Astrocyte (in vitro differentiated cells and primary cell): ENCODE measurements around the gene USP48. TPM values are rescaled to one million over a fixed set of nuclear protein-coding genes. Genes with fewer than 3 reads are reported as not detected.

Source experiments
- DNase-seq: peaks from one replicate; pipeline ENCODE4 v3.0.0-alpha.2; 2010; ENCODE audit warnings: low read depth
- FAIRE-seq: peaks from 2 replicates; lab custom pipeline; 2011; peaks lifted over from hg19 to GRCh38; lab: Jason Lieb, UNC
- H2AFZ ChIP-seq: 2 replicates; pipeline ENCODE4 v1.6.0; 2012; ENCODE audit warnings: low read depth, low read length, inconsistent platforms
- H3K27ac ChIP-seq: 2 replicates; pipeline ENCODE4 v1.5.1; 2011; ENCODE audit warnings: low read depth, low read length, inconsistent platforms
- H3K27me3 ChIP-seq: 2 replicates; pipeline ENCODE4 v1.6.0; 2011; ENCODE audit warnings: low read length, inconsistent platforms; ENCODE audit not compliant: insufficient read depth
- H3K36me3 ChIP-seq: 2 replicates; pipeline ENCODE4 v1.5.1; 2011; ENCODE audit warnings: low read length, inconsistent platforms; ENCODE audit not compliant: insufficient read depth
- H3K4me1 ChIP-seq: 2 replicates; pipeline ENCODE4 v1.5.1; 2011; ENCODE audit warnings: low read length, inconsistent platforms; ENCODE audit not compliant: insufficient read depth
- H3K4me2 ChIP-seq: 2 replicates; pipeline ENCODE4 v1.6.0; 2012; ENCODE audit warnings: low read length, inconsistent platforms
- H3K4me3 ChIP-seq: 2 replicates; pipeline ENCODE4 v1.5.1; 2011; ENCODE audit warnings: low read depth, mild to moderate bottlenecking, low read length, inconsistent platforms; ENCODE audit not compliant: insufficient read depth
- H3K79me2 ChIP-seq: 2 replicates; pipeline ENCODE4 v1.6.0; 2012; ENCODE audit warnings: mild to moderate bottlenecking, low read length, inconsistent platforms; ENCODE audit not compliant: insufficient read depth
- H3K9ac ChIP-seq: 2 replicates; pipeline ENCODE4 v1.6.0; 2012; ENCODE audit warnings: mild to moderate bottlenecking, low read length, inconsistent platforms
- H3K9me3 ChIP-seq: 2 replicates; pipeline ENCODE4 v1.5.1; 2012; ENCODE audit warnings: low read depth, mild to moderate bottlenecking, low read length, inconsistent platforms; ENCODE audit not compliant: insufficient read depth
- H4K20me1 ChIP-seq: 2 replicates; pipeline ENCODE4 v1.6.0; 2012; ENCODE audit warnings: low read length, inconsistent platforms; ENCODE audit not compliant: insufficient read depth
- H3K27ac Mint-ChIP-seq: one replicate; pipeline ENCODE4 v1.8.0; 2021; ENCODE audit warnings: mild to moderate bottlenecking, mixed read lengths; ENCODE audit not compliant: unreplicated experiment
- H3K27me3 Mint-ChIP-seq: one replicate; pipeline ENCODE4 v1.8.0; 2021; ENCODE audit warnings: low read depth, mixed read lengths; ENCODE audit not compliant: unreplicated experiment
- H3K36me3 Mint-ChIP-seq: one replicate; pipeline ENCODE4 v1.8.0; 2021; ENCODE audit warnings: low read depth, mixed read lengths; ENCODE audit not compliant: unreplicated experiment
- H3K4me1 Mint-ChIP-seq: one replicate; pipeline ENCODE4 v1.8.0; 2021; ENCODE audit warnings: low read depth, mixed read lengths; ENCODE audit not compliant: unreplicated experiment
- H3K4me3 Mint-ChIP-seq: one replicate; pipeline ENCODE4 v1.8.0; 2021; ENCODE audit warnings: mild to moderate bottlenecking, moderate library complexity, mixed read lengths; ENCODE audit not compliant: unreplicated experiment
- H3K9me3 Mint-ChIP-seq: one replicate; pipeline ENCODE4 v1.8.0; 2021; ENCODE audit warnings: mild to moderate bottlenecking, mixed read lengths; ENCODE audit not compliant: unreplicated experiment
- EZH2 ChIP-seq: IDR thresholded peaks from 2 replicates; pipeline ENCODE4 v1.6.1; 2012; ENCODE audit warnings: mild to moderate bottlenecking, low read length, inconsistent platforms; ENCODE audit not compliant: insufficient read depth
- total RNA-seq: library from RNA; stranded (reverse); gene quantifications from 2 replicates; pipeline ENCODE4 v1.2.1, GENCODE V29; 2021
- TF ChIP-seq, protein P1 (sequence below): IDR thresholded peaks from 2 replicates; pipeline ENCODE4 v1.5.1; 2011; ENCODE audit warnings: low read depth, mild to moderate bottlenecking, inconsistent platforms, low read length, moderate library complexity; ENCODE audit not compliant: insufficient read depth

The USP48 gene
- total RNA-seq, 1 donor from 2014 or later: 85.7 TPM

DNA sequence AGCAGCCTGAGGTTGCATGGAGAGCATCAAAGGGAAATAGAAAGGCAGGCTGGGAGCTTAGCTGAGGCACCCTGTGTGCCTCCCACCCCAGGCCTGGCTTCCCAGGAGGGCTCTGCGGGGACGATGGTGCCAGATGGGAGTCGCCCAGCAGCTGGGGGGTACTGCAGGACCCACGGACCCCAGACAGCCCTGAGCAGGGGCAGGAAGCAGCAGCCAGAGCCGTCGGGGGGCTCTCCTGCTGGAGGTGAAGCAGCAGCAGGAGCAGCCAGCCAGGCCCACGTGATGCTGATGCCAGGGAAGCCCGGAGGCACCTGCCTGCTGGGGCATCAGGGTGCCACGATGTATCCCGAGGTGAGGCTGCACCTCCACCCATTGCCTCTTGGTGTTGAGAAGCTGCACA lies 134.2 kb downstream of the USP48 start:
- H3K36me3 ChIP-seq: no peaks in the 10 kb centered on the region
- peaks cover 27% of the 10 kb centered on the region for H3K27me3 ChIP-seq
- no peaks in the 10 kb centered on the region for H3K79me2 ChIP-seq
- no peak overlapping the region for H2AFZ ChIP-seq
- no peak overlapping the region for H3K4me3 ChIP-seq
- H3K9ac ChIP-seq: no peak overlapping the region
- FAIRE-seq: no peak
- H3K4me1 ChIP-seq: peaks cover 5% of the 10 kb centered on the region
- no peaks in the 10 kb centered on the region for H3K9me3 ChIP-seq
- Mint-ChIP-seq H3K9me3 (peaks cover 2% of the 10 kb centered on the region), H3K4me1 (peaks cover 5% of the 10 kb centered on the region), H3K4me3 (no peak overlapping the region), H3K27ac (no peak overlapping the region), H3K36me3 (no peaks in the 10 kb centered on the region), H3K27me3 (peaks cover 26% of the 10 kb centered on the region)
- TF ChIP-seq, protein P1, sequence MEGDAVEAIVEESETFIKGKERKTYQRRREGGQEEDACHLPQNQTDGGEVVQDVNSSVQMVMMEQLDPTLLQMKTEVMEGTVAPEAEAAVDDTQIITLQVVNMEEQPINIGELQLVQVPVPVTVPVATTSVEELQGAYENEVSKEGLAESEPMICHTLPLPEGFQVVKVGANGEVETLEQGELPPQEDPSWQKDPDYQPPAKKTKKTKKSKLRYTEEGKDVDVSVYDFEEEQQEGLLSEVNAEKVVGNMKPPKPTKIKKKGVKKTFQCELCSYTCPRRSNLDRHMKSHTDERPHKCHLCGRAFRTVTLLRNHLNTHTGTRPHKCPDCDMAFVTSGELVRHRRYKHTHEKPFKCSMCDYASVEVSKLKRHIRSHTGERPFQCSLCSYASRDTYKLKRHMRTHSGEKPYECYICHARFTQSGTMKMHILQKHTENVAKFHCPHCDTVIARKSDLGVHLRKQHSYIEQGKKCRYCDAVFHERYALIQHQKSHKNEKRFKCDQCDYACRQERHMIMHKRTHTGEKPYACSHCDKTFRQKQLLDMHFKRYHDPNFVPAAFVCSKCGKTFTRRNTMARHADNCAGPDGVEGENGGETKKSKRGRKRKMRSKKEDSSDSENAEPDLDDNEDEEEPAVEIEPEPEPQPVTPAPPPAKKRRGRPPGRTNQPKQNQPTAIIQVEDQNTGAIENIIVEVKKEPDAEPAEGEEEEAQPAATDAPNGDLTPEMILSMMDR: no peak
- no peak for TF ChIP-seq EZH2
- no peaks in the 10 kb centered on the region for H4K20me1 ChIP-seq
- H3K4me2 ChIP-seq: no peak overlapping the region
- no peak for DNase-seq
- H3K27ac ChIP-seq: no peak overlapping the region

DNA sequence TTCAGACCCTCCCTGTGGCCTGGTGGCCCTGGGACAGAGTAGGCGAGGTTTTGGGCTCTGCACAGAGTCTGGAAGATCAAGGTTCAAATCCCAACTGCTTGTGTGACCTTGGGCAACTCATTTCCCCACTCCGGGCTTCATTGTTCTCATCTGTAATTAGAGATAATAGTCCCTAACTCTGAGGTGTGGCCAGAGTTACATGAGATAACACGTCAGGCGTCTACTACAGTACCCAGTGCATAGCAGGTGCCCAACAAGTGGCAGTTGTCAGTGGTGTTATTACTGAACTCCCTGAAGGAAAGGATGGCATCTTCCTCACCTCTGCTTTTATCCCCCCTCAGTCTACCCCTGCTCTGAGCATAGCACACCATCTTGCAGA lies 134.6 kb downstream of the USP48 start:
- H3K9me3 Mint-ChIP-seq: peaks cover 2% of the 10 kb centered on the region
- Histone ChIP-seq H3K27me3 (peaks cover 27% of the 10 kb centered on the region), H3K79me2 (no peaks in the 10 kb centered on the region), H4K20me1 (no peaks in the 10 kb centered on the region), H3K9me3 (no peaks in the 10 kb centered on the region), H3K4me1 (peaks cover 5% of the 10 kb centered on the region), H3K9ac (no peak overlapping the region), H3K36me3 (no peaks in the 10 kb centered on the region), H2AFZ (no peak overlapping the region), H3K27ac (no peak overlapping the region), H3K4me2 (no peak overlapping the region), H3K4me3 (no peak overlapping the region)
- H3K27ac Mint-ChIP-seq: no peak overlapping the region
- FAIRE-seq (no peak), DNase-seq (no peak)
- no peaks in the 10 kb centered on the region for H3K36me3 Mint-ChIP-seq
- peaks cover 5% of the 10 kb centered on the region for H3K4me1 Mint-ChIP-seq
- H3K27me3 Mint-ChIP-seq: peaks cover 30% of the 10 kb centered on the region
- no peak overlapping the region for H3K4me3 Mint-ChIP-seq
- TF ChIP-seq EZH2: no peak
- TF ChIP-seq, protein P1: no peak

DNA sequence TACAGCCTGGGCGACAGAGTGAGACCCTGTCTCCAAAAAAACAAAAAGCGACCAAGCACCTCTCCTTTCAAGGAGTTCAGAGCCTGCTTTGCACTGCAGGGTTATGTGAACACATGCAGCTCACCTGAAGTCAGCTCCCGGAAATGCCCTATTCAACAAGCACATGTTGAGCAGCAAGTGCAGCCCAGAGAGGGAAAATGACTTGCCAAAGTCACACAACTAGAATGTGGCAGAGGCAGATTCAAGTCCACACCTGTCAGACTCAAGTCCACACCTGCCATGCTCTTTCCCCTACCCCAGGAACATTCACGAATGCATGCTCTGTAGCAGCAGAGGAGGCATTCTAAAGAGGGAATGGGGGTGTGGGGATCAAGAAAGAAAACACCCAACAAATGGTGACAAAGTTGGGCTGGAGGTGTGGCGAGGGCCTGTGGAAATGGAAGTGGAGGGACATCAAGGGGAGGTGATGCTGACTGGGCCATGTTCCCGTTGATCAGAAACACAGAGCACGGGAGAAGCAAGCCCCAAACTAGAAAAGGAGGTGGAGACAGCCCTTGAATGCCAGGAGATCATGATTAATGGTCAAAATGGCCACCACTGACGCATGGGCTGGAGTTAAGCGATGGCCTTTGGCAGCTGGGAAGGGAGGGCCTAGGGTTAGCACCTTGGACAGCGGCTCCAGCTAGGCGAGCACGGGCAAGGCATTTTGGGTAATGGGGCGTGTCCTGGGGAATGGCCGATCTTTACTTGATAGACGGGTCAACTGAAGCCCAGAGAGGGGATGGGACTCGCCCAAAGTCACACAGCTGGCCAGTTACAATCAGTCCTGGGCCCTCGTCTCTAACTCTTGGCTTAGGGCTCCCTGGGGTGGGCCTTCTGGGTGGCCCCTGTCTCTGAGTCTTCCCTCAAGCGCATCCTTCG lies 135.3 kb downstream of the USP48 start:
- no peaks in the 10 kb centered on the region for H3K36me3 Mint-ChIP-seq
- Histone ChIP-seq H3K79me2 (no peaks in the 10 kb centered on the region), H3K4me3 (no peak overlapping the region), H3K9me3 (no peaks in the 10 kb centered on the region), H3K9ac (no peak overlapping the region), H3K36me3 (no peaks in the 10 kb centered on the region), H2AFZ (no peak overlapping the region), H3K4me2 (no peak overlapping the region), H3K27me3 (peaks cover 25% of the 10 kb centered on the region), H3K27ac (no peak overlapping the region), H4K20me1 (no peaks in the 10 kb centered on the region), H3K4me1 (peaks cover 5% of the 10 kb centered on the region)
- H3K27ac Mint-ChIP-seq: no peak overlapping the region
- FAIRE-seq (no peak), DNase-seq (peak; percentile 44)
- TF ChIP-seq EZH2: no peak
- TF ChIP-seq, protein P1: no peak
- H3K4me3 Mint-ChIP-seq: no peak overlapping the region
- peaks cover 2% of the 10 kb centered on the region for H3K9me3 Mint-ChIP-seq
- H3K27me3 Mint-ChIP-seq: peaks cover 30% of the 10 kb centered on the region
- H3K4me1 Mint-ChIP-seq: peaks cover 9% of the 10 kb centered on the region
